Natural killer cell (primary cell): ENCODE measurements around the gene NUDC. TPM values are rescaled to one million over a fixed set of nuclear protein-coding genes. Genes with fewer than 3 reads are reported as not detected.

Experiments used
- ATAC-seq, 3 donors: fragments of 150-1000 bp in 2 of 3; fragments of 200-7000 bp in 1 of 3; cut with Tn5 transposase; 1 replicate in 1 of 3; 2 replicates in 2 of 3; pipeline ENCODE4 v1.10.0; 2021; ENCODE audit warnings: mild to moderate bottlenecking in 2 of 3, moderate library complexity in 2 of 3
- DNase-seq, 2 donors: peaks; one replicate each; pipeline versions ENCODE4 v3.0.0 to v3.0.0-alpha.2; 2013 to 2021; ENCODE audit warnings: mixed read lengths in 1 of 2
- H3K27ac ChIP-seq: one replicate; pipeline ENCODE4 v1.5.1; 2013; ENCODE audit warnings: mild to moderate bottlenecking, low read length
- H3K27me3 ChIP-seq: one replicate; pipeline ENCODE4 v1.6.1; 2013; ENCODE audit warnings: low read length; ENCODE audit not compliant: control insufficient read depth, insufficient read depth
- H3K36me3 ChIP-seq: one replicate; pipeline ENCODE4 v1.6.1; 2013; ENCODE audit warnings: low read length; ENCODE audit not compliant: control insufficient read depth, insufficient read depth
- H3K4me1 ChIP-seq: one replicate; pipeline ENCODE4 v1.6.1; 2013; ENCODE audit warnings: low read length; ENCODE audit not compliant: control insufficient read depth, insufficient read depth
- H3K4me3 ChIP-seq: one replicate; pipeline ENCODE4 v1.5.1; 2013; ENCODE audit warnings: low read length
- H3K9me3 ChIP-seq: one replicate; pipeline ENCODE4 v1.6.1; 2013; ENCODE audit warnings: low read length; ENCODE audit not compliant: control insufficient read depth, insufficient read depth
- H3K27ac Mint-ChIP-seq, 2 donors: one replicate each; pipeline ENCODE4 v1.8.0; 2022; ENCODE audit warnings: mild to moderate bottlenecking in 2 of 2, mixed read lengths in 2 of 2, moderate library complexity in 1 of 2
- H3K27me3 Mint-ChIP-seq, 2 donors: one replicate each; pipeline ENCODE4 v1.8.0; 2022; ENCODE audit warnings: low read depth in 2 of 2, mixed read lengths in 2 of 2
- H3K36me3 Mint-ChIP-seq: one replicate; pipeline ENCODE4 v1.8.0; 2022; ENCODE audit warnings: mixed read lengths
- H3K4me1 Mint-ChIP-seq, 2 donors: one replicate each; pipeline ENCODE4 v1.8.0; 2022; ENCODE audit warnings: mixed read lengths in 2 of 2
- H3K4me3 Mint-ChIP-seq: one replicate; pipeline ENCODE4 v1.8.0; 2022; ENCODE audit warnings: mild to moderate bottlenecking, moderate library complexity, mixed read lengths
- H3K9me3 Mint-ChIP-seq, 2 donors: one replicate each; pipeline ENCODE4 v1.8.0; 2022; ENCODE audit warnings: mixed read lengths in 2 of 2
- WGBS: methylation state at CpG from one replicate; pipeline ENCODE4 v1.1.7; 2013; ENCODE audit warnings: missing lambda C conversion rate; ENCODE audit not compliant: insufficient coverage; 5-methylcytosine and 5-hydroxymethylcytosine counted together
- intact Hi-C: fragments of 100-400 bp; cut with micrococcal nuclease; formaldehyde crosslinking; loops from one replicate; pipeline ENCODE4 v1.14.2; 2022
- total RNA-seq, 4 donors: library from RNA; stranded (reverse); fragments of 120-200 nt in 1 of 4; gene quantifications; one replicate each; pipeline versions ENCODE4 v1.2.3 to v1.2.4, GENCODE V29; 2013 to 2022
- TF ChIP-seq, protein P1 (sequence below): fragments of 200-600 bp; IDR thresholded peaks from one replicate; pipeline ENCODE4 v1.8.0; 2022; ENCODE audit warnings: antibody characterized with exemption

The NUDC gene
- total RNA-seq, 3 donors from 2014 or later (not counting 1 experiment from before 2014, with no cell fraction given): 43.6 to 46.6 (median 43.7) TPM

GRCh38 chr1:26910343-26911160, 11.0 kb upstream of the NUDC start:
- no peaks in the 10 kb centered on the region for H3K4me1 Mint-ChIP-seq
- WGBS: 89% methylated on average over 4 of the region's 4 CpGs
- H3K9me3 Mint-ChIP-seq: no peaks in the 10 kb centered on the region
- ATAC-seq (no peak), DNase-seq (no peak)
- no peaks in the 10 kb centered on the region for H3K36me3 Mint-ChIP-seq
- TF ChIP-seq, protein P1, sequence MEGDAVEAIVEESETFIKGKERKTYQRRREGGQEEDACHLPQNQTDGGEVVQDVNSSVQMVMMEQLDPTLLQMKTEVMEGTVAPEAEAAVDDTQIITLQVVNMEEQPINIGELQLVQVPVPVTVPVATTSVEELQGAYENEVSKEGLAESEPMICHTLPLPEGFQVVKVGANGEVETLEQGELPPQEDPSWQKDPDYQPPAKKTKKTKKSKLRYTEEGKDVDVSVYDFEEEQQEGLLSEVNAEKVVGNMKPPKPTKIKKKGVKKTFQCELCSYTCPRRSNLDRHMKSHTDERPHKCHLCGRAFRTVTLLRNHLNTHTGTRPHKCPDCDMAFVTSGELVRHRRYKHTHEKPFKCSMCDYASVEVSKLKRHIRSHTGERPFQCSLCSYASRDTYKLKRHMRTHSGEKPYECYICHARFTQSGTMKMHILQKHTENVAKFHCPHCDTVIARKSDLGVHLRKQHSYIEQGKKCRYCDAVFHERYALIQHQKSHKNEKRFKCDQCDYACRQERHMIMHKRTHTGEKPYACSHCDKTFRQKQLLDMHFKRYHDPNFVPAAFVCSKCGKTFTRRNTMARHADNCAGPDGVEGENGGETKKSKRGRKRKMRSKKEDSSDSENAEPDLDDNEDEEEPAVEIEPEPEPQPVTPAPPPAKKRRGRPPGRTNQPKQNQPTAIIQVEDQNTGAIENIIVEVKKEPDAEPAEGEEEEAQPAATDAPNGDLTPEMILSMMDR: no peak
- H3K27me3 Mint-ChIP-seq: peaks cover 0 to 4% of the 10 kb centered on the region in 2 donors
- intact Hi-C loops: no loop called here
- Histone ChIP-seq H3K9me3 (no peaks in the 10 kb centered on the region), H3K36me3 (no peaks in the 10 kb centered on the region), H3K4me3 (no peak overlapping the region), H3K27ac (no peak overlapping the region), H3K4me1 (no peaks in the 10 kb centered on the region), H3K27me3 (no peaks in the 10 kb centered on the region)
- no peak overlapping the region for H3K27ac Mint-ChIP-seq
- no peak overlapping the region for H3K4me3 Mint-ChIP-seq

- no peak for DNase-seq
- peaks cover 0 to 4% of the 10 kb centered on the region in 2 donors for H3K27me3 Mint-ChIP-seq
- H3K4me3 Mint-ChIP-seq: no peak overlapping the region
- no peak overlapping the region for H3K27ac Mint-ChIP-seq
- H3K4me1 Mint-ChIP-seq: no peaks in the 10 kb centered on the region
- no peaks in the 10 kb centered on the region for H3K36me3 ChIP-seq
- 85% methylated on average over 8 of the region's 8 CpGs for WGBS
- no peaks in the 10 kb centered on the region for H3K4me1 ChIP-seq
- TF ChIP-seq, protein P1: no peak
- no peaks in the 10 kb centered on the region for H3K36me3 Mint-ChIP-seq
- H3K27me3 ChIP-seq: no peaks in the 10 kb centered on the region
- ATAC-seq: no peak
- intact Hi-C loops: no loop called here
- H3K9me3 Mint-ChIP-seq: no peaks in the 10 kb centered on the region
- H3K4me3 ChIP-seq: no peak overlapping the region
- H3K9me3 ChIP-seq: no peaks in the 10 kb centered on the region
- H3K27ac ChIP-seq: no peak overlapping the region
Measured at GRCh38 chr1:26911399-26912146, 10.0 kb upstream of the NUDC start.

GRCh38 chr1:26912147-26912490, 9.4 kb upstream of the NUDC start:
- H3K4me3 ChIP-seq: no peak overlapping the region
- intact Hi-C loops: no loop called here
- H3K9me3 ChIP-seq: no peaks in the 10 kb centered on the region
- DNase-seq (no peak), ATAC-seq (no peak)
- H3K36me3 ChIP-seq: no peaks in the 10 kb centered on the region
- no peaks in the 10 kb centered on the region for H3K4me1 ChIP-seq
- Mint-ChIP-seq H3K27me3 (peaks cover 0 to under 1% of the 10 kb centered on the region in 2 donors), H3K27ac (no peak overlapping the region), H3K9me3 (no peaks in the 10 kb centered on the region), H3K36me3 (no peaks in the 10 kb centered on the region), H3K4me1 (no peaks in the 10 kb centered on the region), H3K4me3 (no peak overlapping the region)
- H3K27ac ChIP-seq: no peak overlapping the region
- no peaks in the 10 kb centered on the region for H3K27me3 ChIP-seq
- TF ChIP-seq, protein P1: no peak
- WGBS: no CpG with 5 or more reads among the region's 2 CpGs
